IPS-20b (cell line): ENCODE measurements around the gene SLC26A5.

Experiments
- H3K27ac ChIP-seq: one replicate; pipeline ENCODE4 v1.5.1; 2013; ENCODE audit warnings: low read length
- H3K27me3 ChIP-seq: 2 replicates; pipeline ENCODE4 v1.6.1; 2013; ENCODE audit warnings: mild to moderate bottlenecking, low read length, inconsistent platforms; ENCODE audit not compliant: insufficient read depth
- H3K36me3 ChIP-seq: 2 replicates; pipeline ENCODE4 v1.6.1; 2013; ENCODE audit warnings: low read depth, mild to moderate bottlenecking, inconsistent platforms, low read length, moderate library complexity; ENCODE audit not compliant: insufficient read depth
- H3K4me1 ChIP-seq: 2 replicates; pipeline ENCODE4 v1.6.1; 2013; ENCODE audit warnings: mild to moderate bottlenecking, control low read depth, inconsistent platforms, low read length, moderate library complexity; ENCODE audit not compliant: insufficient read depth
- H3K4me3 ChIP-seq: 2 replicates; pipeline ENCODE4 v1.5.1; 2013; ENCODE audit warnings: mild to moderate bottlenecking, low read length, inconsistent platforms
- H3K9ac ChIP-seq: 2 replicates; pipeline ENCODE4 v1.6.1; 2013; ENCODE audit warnings: low read depth, mild to moderate bottlenecking, inconsistent platforms, low read length, moderate library complexity
- H3K9me3 ChIP-seq: 2 replicates; pipeline ENCODE4 v1.6.1; 2013; ENCODE audit warnings: mild to moderate bottlenecking, low read depth, low read length, inconsistent platforms; ENCODE audit not compliant: insufficient read depth

The SLC26A5 gene

GRCh38 chr7:103343332-103343731 lies 102.7 kb downstream of the SLC26A5 start:
- Histone ChIP-seq H3K27me3 (no peaks in the 10 kb centered on the region), H3K27ac (no peak overlapping the region), H3K4me1 (peaks cover 2% of the 10 kb centered on the region; the same call in 1 of the 2 replicates), H3K4me3 (peak overlapping the region; percentile 91), H3K36me3 (peaks cover 34% of the 10 kb centered on the region), H3K9me3 (no peaks in the 10 kb centered on the region), H3K9ac (peak overlapping the region; percentile 97; the same call in 1 of the 2 replicates)

GRCh38 chr7:103341466-103341865 lies 104.5 kb downstream of the SLC26A5 start:
- Histone ChIP-seq H3K36me3 (peaks cover 49% of the 10 kb centered on the region), H3K4me1 (peaks cover 2% of the 10 kb centered on the region; the same call in 1 of the 2 replicates), H3K4me3 (no peak overlapping the region), H3K27me3 (no peaks in the 10 kb centered on the region), H3K9ac (no peak overlapping the region), H3K9me3 (no peaks in the 10 kb centered on the region), H3K27ac (no peak overlapping the region)

DNA sequence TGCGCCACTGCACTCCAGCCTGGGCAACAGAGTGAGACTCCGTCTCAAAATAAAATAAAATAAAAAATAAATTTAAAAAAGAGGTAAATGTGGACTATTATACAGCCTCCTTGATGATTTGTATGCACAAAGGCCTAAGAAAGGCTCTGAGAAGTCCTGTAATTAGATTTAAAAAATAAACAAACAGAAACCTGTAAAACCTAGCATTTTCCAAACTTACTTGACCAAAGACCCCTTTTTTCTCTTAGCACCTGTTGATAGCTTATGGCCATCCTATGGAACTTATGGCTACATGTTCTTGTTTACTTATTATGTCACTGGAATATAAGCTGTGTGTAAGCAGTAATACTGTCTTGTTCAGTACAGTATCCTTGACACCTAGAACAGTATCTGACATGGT lies 107.1 kb downstream of the SLC26A5 start:
- Histone ChIP-seq H3K27me3 (no peaks in the 10 kb centered on the region), H3K4me3 (no peak overlapping the region), H3K9me3 (no peaks in the 10 kb centered on the region), H3K36me3 (peaks cover 73% of the 10 kb centered on the region), H3K9ac (no peak overlapping the region), H3K4me1 (peaks cover 2% of the 10 kb centered on the region; the same call in 1 of the 2 replicates), H3K27ac (no peak overlapping the region)

- no peaks in the 10 kb centered on the region for H3K27me3 ChIP-seq
- no peak overlapping the region for H3K27ac ChIP-seq
- peaks cover 83% of the 10 kb centered on the region for H3K36me3 ChIP-seq
Measured at GRCh38 chr7:103336761-103337160, 109.2 kb downstream of the SLC26A5 start.

DNA sequence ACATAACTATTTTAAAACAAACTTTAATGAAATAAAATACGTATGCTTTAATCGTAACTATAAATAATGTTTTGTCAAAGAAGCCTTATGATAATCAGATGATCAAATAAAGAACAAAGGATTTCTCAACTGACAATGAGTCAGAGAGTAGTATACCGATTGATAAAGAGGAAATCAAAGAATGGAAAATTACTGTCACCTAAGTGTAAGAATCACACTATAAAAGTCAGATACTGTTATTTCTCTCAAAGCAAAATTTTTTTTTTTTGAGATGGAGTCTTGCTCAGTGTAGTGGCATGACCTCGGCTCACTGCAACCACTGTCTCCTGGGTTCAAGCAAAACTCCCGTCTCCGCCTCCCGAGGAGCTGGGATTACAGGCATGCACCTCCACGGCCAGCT lies 120.3 kb downstream of the SLC26A5 start:
- Histone ChIP-seq H3K27ac (no peak overlapping the region), H3K4me1 (peaks cover 9% of the 10 kb centered on the region; the same call in 1 of the 2 replicates), H3K27me3 (no peaks in the 10 kb centered on the region), H3K4me3 (no peak overlapping the region), H3K36me3 (peaks cover 65% of the 10 kb centered on the region), H3K9ac (no peak overlapping the region), H3K9me3 (no peaks in the 10 kb centered on the region)

More at GRCh38 chr7:103336761-103337160, 109.2 kb downstream of the SLC26A5 start:
- Histone ChIP-seq H3K4me3 (no peak overlapping the region), H3K4me1 (no peaks in the 10 kb centered on the region), H3K9ac (no peak overlapping the region), H3K9me3 (no peaks in the 10 kb centered on the region)
